Measurements from ENCODE around the gene POLK. TPM values are rescaled to one million over a fixed set of nuclear protein-coding genes. Genes with fewer than 3 reads are reported as not detected.

POLK gene
- total and polyA plus RNA-seq, 4 donors = 3.7 to 20.6 (median 9.8) TPM

- 97% methylated on average over 2 of the region's 2 CpGs for WGBS
- H3K9me3 ChIP-seq (ENCODE audit: control insufficient read depth in 4 of 4, low read length in 3 of 4) = no peaks in the 10 kb centered on the region
- no peak for DNase-seq (ENCODE audit: low spot score)
- peaks cover 0 to under 1% (median 0%) of the 10 kb centered on the region in 4 donors for H3K36me3 ChIP-seq (ENCODE audit: control insufficient read depth in 4 of 4, insufficient read depth in 3 of 4, low read depth in 1 of 4, low read length in 3 of 4)
- H3K27ac ChIP-seq (ENCODE audit: low read depth in 1 of 2, low read length in 2 of 2) = no peak overlapping the region
- no peak overlapping the region for H3K4me3 ChIP-seq (ENCODE audit: low read depth in 1 of 3, low read length in 3 of 3)
- no peak overlapping the region for H3K9ac ChIP-seq (ENCODE audit: low read depth in 1 of 2, low read length in 2 of 2)
- TF ChIP-seq CTCF (IDR thresholded peaks at IDR 0.05; ENCODE audit: low read depth, low read length, missing input control) (no peak), REST (IDR thresholded peaks at IDR 0.05) (no peak), HNF4A (conservative IDR thresholded peaks at IDR 0.05) (no peak), NR2F2 (IDR thresholded peaks at IDR 0.05) (no peak), RXRA (IDR thresholded peaks at IDR 0.05) (no peak), RAD21 (IDR thresholded peaks at IDR 0.05) (no peak), FOXA2 (IDR thresholded peaks at IDR 0.05) (no peak), TAF1 (conservative IDR thresholded peaks at IDR 0.05) (no peak), JUND (IDR thresholded peaks at IDR 0.05) (no peak)
- H3K27me3 ChIP-seq (ENCODE audit: control insufficient read depth in 4 of 4, insufficient read depth in 4 of 4, low read length in 3 of 4) = no peaks in the 10 kb centered on the region
- peaks cover 0 to 6% (median 0%) of the 10 kb centered on the region in 4 donors for H3K4me1 ChIP-seq (ENCODE audit: control insufficient read depth in 4 of 4, insufficient read depth in 4 of 4, low read length in 3 of 4)
Observed at GRCh38 chr5:75463726-75464125, 48.0 kb upstream of the POLK start.

- H3K4me1 ChIP-seq (ENCODE audit: control insufficient read depth in 4 of 4, insufficient read depth in 4 of 4, low read length in 3 of 4) = peaks cover 0 to 6% (median 0%) of the 10 kb centered on the region in 4 donors
- no peak overlapping the region for H3K27ac ChIP-seq (ENCODE audit: low read depth in 1 of 2, low read length in 2 of 2)
Observed at GRCh38 chr5:75465480-75465879, 46.2 kb upstream of the POLK start.

More at GRCh38 chr5:75465480-75465879, 46.2 kb upstream of the POLK start:
- no peaks in the 10 kb centered on the region for H3K9me3 ChIP-seq (ENCODE audit: control insufficient read depth in 4 of 4, low read length in 3 of 4)
- WGBS = 79% methylated on average over 1 of the region's 1 CpG
- H3K36me3 ChIP-seq (ENCODE audit: control insufficient read depth in 4 of 4, insufficient read depth in 3 of 4, low read depth in 1 of 4, low read length in 3 of 4) = no peaks in the 10 kb centered on the region
- no peak overlapping the region for H3K9ac ChIP-seq (ENCODE audit: low read depth in 1 of 2, low read length in 2 of 2)
- TF ChIP-seq ATF3 (IDR thresholded peaks at IDR 0.05) (no peak), RXRA (IDR thresholded peaks at IDR 0.05) (no peak), RAD21 (IDR thresholded peaks at IDR 0.05) (no peak), YY1 (IDR thresholded peaks at IDR 0.05) (no peak), GABPA (IDR thresholded peaks at IDR 0.05 in 1 of 2, conservative IDR thresholded peaks at IDR 0.05 in 1 of 2) (no peak), HNF4G (IDR thresholded peaks at IDR 0.05) (no peak), EGR1 (IDR thresholded peaks at IDR 0.05; ENCODE audit: low read depth in 2 of 2) (no peak), SP1 (IDR thresholded peaks at IDR 0.05) (no peak)
- H3K27me3 ChIP-seq (ENCODE audit: control insufficient read depth in 4 of 4, insufficient read depth in 4 of 4, low read length in 3 of 4) = no peaks in the 10 kb centered on the region
- no peak overlapping the region for H3K4me3 ChIP-seq (ENCODE audit: low read depth in 1 of 3, low read length in 3 of 3)
- no peak for DNase-seq (ENCODE audit: low spot score)
